NCI-H748 (cell line): ENCODE data around the gene BNIP5.
A peak's percentile ranks its signal among the peaks of the same experiment; 100 is the strongest.

ENCODE experiments used
- DNase-seq: peaks from one replicate; lab custom pipeline; 2025; ENCODE audit not compliant: unreplicated experiment; lab: John Stamatoyannopoulos, UW

The BNIP5 gene, protein sequence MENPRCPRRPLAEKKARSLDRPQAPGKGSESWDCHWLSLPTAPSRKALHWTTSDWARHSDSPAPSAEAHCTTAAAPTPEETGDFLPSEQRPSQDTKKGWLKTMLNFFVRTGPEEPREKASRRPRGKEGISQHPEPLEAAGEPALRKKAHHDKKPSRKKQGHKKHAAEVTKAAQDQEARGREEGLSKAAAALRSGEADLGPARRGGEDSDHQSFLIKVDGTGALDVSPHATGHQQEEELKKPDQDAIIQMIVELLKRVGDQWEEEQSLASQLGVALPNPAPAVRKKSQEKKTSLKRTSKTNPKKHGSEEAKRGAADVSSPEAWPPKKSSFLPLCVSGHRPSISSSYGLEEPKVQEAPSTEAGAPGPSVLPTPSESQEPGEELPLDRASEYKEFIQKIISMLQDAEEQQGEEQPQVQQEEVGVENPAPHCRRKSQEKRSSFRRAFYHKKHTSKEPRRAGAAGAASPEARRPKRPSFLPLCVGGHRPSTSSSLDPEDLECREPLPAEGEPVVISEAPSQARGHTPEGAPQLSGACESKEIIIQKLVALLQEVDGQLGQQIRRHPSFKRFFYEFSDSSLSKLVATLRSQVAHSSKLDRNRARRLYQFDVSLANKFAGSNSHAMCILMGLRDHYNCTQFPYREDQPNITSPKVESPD

DNA sequence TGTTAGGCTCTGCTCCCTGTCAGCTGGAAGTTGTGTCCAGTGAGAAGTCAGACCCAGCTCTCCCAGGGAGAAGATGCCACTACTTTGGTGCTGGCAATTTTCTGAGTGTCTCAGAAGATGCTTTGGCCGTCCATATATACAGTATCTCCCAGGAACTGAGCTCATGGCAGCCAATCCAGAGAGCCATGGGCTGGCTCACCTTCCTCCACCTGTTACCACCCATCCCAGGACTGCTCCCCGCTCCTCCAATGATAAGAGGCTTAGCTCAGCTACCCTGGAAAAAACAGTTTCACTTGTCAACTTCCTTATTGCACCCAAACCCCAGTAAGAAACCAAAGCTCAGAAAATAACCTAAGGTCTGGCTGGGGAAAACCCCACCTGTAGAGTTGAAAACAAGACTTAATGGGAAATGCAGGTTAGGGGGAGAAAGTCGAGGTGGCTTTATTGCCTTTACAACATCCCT is at the start of gene BNIP5:
Gene BNIP5, minus strand, starts transcription at position 110 of the 463 bp plus-strand sequence. CDS start 6,198 bp downstream, outside the sequence.
- DNase-seq: no peak

DNA sequence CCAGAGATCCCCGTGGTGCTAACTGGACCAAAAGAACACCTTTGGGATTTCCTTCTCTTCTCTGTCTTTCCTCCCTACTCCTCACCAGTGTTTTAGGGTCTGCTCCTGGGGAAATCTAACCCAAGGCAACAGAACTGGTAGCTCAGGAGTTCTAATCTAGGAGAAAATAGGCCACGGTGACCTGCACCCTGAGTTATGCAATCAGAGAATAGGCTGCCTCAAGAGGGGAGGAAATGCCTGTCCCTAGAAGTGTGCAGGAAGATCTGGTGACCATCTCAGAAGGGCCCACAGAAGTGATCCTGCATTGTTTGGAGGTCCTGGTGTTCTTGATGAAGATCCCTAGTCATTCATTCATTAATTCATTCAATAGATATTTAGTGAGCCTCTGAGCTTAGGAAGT is 47.4 kb upstream of the BNIP5 start:
- DNase-seq: no peak

DNA sequence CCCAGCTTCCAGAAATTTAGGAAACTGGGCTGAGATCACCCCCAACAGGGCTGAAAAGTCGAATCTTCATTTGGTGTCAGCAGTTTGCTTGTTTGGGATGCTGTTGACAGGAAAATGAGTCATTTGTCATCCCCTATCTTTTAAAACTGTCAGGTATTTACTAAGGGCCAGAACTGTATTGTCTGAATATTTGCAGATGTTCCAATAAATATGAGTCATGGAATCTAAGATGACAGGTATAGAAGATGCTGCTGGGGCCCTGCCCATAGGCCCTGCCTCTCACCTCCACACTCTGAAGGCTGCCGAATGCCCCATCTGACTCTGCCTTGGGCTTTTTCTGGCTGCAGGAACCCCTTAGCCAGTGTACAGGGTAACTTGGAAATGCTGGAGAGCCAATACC is 46.9 kb upstream of the BNIP5 start:
- no peak for DNase-seq

DNA sequence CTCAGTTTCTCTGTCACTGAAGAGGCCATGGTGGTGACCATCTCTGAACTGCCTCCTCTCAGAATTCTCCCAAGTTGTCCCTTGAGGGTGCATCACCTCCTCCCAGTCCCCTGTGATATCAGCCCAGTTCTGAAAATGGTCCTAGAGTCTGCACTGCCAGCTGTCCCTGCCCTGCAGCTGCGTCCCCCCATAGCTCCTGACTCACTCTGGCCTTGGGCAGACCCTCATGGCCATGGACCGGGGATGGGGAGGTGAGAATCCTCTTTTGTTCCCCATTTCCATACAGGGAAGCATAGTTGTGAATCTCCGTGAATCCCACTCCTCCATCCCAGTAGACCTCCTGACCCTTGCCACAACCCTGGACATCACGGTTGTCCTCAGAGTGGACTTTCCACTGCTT is 46.3 kb upstream of the BNIP5 start:
- DNase-seq: no peak

DNA sequence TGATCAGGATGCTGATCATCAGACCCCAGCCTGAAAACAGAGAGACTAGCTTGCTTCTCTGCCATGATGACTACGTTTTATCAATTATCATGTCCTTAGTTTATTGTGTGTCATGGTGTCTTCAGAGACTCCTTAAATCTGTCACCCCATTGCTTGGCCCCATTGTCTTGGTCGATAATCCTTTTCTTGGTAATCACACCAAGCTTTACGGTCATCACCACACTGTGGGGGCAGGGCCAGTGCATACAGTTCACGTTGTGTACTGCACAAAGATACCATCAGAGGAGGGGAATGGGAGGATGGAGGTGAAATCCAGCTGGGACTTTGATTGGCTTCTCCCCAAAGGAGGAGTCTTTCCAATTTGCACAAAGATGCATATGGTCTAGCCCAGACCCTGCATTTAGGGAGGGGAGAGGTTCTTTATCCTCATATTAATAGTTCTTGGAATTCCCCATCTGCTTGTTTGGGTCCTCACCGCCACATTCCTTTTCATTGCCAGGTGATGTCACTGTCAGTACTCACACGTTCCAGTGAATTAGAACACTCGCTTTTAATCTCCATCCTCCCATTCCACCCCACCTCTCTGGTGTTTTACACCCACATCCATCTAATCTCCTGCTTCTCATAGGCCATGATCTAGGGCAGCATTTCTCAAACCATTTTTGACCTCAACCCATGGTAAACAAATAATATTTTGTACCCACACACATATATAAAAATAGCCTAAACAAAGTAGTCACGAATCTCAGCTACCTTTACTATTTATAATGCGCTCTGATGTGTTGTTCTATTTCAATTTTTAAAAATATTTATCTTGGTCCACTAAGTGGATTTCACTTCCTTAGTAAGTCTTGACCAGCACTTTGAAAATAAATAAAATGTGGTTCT is 45.1 kb upstream of the BNIP5 start:
- DNase-seq: no peak

DNA sequence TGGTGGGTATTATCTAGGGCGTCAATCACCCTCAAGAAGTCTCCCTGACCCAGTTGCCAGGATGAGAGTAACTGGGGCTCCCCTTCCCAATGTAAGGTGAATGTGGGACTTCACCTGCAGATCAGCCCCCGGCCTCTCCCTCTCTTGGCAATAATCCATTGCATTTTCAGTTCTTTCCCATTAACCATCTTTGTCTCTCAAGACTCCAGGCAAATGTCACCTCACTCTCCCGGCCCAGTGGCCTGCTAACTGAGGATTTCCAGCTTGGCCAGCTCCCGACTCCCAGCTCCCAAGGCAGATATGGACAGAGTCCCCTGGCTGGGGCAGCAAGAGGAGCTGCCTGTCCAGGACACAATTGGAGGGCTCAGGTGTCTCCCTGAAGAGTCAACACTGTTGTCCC is 43.5 kb upstream of the BNIP5 start:
- no peak for DNase-seq

DNA sequence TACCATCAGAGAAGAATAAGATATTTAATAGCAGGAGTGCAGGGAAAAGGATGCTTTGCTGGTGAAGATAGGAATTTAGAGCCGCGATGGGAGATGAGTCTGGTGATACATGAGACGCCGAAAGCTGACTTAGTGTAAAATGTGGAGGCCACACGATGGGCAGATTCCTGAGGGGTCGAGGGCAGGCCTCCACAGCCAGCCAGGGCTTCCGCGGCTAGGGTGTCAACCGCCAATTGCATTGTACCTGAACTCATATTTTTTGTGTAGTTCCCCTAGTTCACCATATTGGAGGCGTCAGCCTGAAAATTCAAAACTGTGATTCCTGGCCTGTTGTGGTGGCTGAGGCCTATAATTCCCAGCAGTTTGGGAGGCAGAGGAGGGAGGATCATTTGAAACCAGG is 42.2 kb upstream of the BNIP5 start:
- no peak for DNase-seq

DNA sequence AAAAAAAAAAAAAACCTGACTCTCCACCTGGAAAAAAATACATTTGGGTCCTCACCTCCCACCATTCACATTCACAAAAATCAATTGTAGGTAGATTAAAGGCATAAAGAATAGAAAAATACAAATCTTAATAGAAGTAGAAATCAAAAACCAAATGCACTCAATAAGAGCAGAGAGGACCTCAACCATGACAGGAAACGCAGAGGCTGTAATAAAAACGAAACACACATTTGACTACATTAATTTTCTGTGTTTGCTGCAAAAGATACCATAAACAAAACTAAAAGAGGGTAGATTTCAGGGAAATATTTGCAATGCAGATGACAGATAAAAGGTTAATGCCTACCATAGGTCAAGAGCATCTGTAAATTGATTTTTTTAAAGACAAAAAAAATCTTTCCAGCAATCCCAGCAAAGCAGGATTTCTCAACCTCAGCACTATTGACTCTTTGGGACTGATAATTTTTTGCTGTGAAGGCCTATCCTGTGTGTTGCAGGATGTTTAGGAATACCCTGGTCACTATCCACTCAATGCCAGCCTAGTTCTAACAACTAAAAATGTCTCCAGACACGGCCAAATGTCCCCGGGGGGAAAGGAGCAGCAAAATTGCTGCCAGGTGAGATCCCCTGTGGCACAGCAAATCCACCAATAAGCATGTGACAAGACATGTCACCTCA is 41.7 kb upstream of the BNIP5 start:
- no peak for DNase-seq

DNA sequence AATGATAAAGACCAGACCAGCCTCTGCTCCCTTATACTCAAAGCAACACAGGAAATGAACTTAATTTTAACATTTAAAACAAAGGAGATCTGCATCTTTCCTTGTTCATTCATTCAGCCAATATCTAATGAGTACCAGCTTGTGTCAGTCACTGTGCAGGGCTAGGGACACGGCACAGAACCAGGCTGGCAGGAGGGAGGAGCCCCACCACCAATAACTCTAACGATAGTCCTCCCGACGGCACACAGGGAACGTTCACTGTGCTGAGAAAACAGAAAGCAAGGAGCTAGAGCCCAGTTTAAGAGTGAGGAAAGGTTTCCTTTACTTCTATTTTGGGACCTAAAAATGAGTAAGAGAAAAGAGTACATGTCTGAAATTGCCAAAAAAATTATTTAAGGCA is 40.9 kb upstream of the BNIP5 start:
- no peak for DNase-seq

DNA sequence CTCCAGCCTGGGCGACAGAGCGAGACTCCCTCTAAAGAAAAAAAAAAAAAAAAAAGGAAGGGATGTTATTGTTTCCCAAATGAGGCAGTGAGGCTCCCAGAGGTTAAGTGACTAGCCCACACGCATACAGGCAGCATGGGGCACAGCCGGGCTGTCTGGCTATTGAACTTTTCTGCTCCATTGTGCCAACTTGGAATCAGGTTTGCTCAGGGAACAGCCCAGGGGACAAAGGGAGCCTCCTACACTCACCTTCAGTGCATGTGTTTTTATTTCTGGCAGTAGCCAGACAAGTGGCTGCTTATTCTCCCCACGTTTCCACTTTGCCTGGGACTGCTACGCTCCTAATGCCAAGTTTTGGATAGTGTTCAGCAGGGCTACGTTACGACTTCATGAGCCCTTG is 40.1 kb upstream of the BNIP5 start:
- DNase-seq: no peak

DNA sequence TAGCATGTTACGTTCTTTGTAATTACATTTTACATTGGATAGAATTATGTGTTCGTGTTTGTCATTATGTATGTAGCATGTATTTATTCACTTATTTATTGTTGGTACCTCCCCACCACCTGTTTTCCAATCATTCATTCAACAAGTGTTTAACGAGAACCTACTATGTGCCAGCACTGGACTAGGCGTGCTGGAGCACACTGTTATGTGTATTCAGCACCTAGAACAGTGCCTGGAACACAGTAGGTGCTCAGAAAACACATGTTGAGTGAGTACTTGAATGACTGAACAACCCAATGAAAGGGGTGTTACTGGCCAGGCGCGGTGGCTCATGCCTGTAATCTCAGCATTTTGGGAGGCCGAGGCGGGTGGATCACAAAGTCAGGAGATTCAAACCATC is 39.5 kb upstream of the BNIP5 start:
- DNase-seq: no peak

DNA sequence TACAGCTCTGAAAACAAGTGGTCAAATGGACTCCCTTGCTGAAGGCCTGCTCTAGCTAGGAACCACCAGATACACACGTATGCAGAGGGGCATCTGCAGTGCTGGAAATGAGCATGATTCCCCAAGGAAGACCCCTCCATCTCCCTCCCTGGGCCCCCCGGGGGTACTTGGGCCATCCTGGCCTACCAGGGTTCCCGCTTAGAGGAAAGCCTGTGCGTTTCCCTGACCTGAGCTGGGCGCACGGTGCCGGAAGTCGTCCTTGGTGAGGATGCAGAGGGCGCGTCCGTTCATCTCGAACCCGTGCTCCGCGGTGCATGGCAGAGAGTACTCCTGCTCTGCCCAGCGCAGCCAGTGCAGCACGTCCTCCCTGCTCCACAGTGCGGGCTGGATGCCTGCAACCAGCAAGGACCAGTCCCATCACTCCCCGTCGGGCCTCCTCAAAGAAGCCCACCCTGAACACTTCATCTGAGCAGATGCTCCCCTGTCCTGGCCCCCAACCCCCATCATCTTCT is 39.0 kb upstream of the BNIP5 start:
- DNase-seq: no peak

DNA sequence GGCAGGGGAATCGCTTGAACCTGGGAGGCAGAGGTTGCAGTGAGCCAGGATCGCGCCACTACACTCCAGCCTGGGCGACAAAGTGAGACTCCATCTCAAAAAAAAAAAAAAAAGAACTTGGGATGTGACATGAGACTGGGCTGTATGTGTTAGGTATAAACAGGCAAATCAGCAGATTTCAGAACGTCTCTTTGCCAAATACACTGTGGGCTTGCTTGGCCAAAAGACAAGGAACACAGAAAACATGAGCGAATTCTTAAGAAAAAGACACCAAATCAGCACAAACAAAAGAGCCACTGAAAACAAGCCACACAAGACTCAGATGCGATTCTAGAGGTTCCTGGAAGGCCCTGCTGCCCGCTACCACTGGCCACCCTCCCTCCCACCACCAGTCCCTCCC is 38.3 kb upstream of the BNIP5 start:
- DNase-seq: no peak

DNA sequence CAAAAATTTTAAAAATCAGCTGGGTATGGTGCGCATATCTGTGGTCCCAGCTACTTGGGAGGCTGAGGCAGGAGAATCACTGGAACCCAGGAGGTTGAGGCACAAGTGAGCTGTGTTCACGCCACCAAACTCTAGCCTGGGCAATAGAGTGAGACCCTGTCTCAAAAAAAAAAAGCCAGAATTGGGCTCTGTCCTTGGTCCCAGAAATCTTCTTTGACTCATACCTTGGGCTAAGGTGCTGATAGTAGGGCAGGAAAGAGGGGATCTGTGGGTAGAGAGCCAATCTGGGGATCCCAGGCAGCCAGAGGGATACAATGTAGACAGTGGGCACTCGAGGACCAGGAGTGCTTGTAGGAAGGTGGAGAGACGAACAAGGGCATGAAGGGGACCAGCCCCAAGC is 37.5 kb upstream of the BNIP5 start:
- no peak for DNase-seq

DNA sequence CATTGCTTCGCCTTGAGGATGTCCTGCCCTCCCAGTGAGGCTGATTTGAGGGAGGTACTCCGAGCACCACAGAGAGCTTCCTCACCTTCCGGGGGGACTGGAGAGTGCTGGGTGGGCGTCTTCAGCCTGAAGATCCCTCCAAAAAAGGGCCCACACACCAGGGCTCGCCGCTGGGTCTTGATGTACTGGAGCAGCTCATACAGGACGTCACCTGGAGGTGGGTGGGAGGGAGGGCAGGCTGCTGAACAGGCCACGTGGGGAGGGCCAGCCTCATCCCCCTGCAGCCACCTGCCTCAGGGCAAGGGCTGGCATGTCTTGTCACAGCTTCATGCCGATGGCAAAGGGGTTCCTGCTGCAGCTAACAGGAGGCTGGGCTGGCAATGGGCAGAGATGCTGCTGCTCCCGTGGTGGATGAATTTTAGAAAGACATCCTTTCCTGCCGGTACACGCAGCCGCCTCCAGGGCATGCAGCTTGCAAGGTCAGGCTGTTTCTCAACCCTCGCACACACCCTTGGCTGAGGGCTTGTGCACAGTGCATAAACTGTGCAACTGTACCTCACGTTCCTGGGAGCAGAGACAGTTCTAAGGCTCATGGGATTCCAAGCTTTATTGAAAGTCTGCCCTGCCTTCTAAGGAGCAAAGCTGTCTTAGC is 36.8 kb upstream of the BNIP5 start:
- no peak for DNase-seq

DNA sequence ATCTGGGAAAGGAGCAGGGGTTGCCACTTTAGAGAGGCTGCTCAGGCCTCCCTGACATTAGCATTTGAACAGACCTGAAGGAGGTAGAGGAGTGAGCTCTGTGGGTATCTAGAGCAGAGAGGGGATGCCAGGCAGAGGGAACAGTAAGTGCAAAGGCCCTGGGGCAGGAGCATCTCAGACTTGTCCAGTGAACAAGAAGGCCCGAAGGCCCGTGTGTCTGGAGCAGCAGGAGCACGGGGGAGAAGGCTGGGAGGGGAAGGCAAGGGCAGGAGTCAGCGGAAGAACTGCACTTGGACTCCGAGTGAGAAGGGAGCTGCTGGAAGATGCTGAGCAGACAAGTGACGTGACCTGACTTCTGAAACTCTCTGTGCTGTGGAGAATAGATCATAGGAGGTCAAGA is 35.4 kb upstream of the BNIP5 start:
- DNase-seq: no peak

DNA sequence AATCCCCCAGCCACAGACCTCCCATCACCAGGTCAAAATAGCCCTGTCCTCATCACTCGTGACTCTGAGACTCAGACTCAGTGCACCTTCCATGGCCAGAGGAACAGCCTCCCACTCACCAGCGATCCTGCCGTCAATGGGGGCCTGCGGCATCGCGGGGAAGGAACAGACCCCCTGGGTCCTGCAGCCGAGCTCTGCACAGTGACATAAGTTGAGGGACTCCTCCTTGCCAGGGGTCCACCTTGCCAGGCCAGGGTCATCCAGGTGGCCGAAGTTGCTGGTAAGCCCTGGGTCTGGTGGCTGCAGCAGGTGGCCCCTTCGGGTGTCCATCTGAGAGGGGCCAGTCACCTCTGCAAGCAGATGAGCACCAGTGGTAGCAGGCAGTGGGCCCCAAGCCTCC is 34.5 kb upstream of the BNIP5 start:
- DNase-seq: no peak

DNA sequence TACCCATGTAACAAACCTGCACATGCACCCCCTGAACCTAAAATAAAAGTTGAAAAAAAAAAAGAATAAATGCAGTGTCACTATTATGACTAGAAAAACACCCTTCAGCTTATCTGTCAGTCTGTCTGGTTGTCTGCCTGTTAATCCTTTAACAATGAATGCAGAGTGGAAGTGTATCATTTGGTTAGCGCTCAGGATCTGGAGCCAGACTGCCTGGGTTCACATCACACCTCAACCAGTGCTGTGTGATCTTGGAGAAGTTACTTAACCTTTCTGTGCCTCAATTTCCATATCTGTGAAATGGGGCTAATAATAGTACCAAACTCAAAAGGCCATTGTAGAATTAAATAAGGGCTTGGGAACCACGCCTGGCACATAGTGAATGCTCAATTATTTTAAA is 34.0 kb upstream of the BNIP5 start:
- DNase-seq: no peak

DNA sequence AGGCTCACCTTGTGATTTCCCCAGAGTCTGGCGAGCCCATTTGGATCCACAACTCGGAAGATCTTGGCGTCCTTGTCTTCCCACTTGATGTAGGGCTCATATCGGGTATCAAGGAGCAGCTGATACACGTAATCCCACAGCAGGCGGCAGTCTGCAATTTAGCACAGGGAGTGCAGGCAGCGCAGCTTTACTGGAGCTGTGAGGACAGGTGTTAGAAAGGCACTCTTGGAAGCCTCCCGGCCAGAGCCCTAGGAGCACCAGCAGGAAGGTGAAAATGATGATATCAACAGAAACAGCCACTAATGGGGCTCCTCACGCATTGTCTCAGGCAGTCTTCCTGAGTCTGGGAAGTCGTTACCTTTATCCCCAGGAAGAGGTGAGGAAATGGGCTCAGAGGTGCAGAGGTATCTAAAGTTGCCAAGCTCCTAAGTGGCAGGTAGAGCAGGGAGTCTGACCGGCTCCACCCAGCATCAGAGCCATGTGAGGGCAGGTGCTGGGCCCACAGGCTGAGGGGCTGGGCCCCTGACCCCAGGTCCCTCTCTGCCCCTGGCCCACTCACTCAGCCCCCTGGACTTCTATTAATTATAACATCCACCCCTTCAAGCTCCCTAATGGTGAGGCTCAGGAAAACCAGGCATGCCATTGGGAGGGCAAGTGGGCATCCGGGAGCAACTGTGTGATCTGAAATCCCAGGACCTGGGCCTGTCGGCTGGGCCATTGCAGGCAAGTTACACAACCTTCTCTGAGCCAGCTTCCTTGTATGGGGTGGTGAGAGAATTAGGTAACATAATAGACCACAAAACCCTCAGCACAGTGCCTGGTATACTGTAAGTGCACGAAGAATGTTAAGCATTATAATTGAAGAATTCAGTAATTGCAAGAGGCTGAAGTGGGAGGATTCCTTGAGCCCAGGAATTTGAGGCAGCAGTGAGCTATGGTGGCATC is 32.5 kb upstream of the BNIP5 start:
- peak; percentile 29 for DNase-seq
